Measurements from ENCODE around the gene C20orf173. TPM values are rescaled to one million over a fixed set of nuclear protein-coding genes. Genes with fewer than 3 reads are reported as not detected.

Gene C20orf173
- total and polyA plus RNA-seq, 2 donors from 2014 or later = not detected

DNA sequence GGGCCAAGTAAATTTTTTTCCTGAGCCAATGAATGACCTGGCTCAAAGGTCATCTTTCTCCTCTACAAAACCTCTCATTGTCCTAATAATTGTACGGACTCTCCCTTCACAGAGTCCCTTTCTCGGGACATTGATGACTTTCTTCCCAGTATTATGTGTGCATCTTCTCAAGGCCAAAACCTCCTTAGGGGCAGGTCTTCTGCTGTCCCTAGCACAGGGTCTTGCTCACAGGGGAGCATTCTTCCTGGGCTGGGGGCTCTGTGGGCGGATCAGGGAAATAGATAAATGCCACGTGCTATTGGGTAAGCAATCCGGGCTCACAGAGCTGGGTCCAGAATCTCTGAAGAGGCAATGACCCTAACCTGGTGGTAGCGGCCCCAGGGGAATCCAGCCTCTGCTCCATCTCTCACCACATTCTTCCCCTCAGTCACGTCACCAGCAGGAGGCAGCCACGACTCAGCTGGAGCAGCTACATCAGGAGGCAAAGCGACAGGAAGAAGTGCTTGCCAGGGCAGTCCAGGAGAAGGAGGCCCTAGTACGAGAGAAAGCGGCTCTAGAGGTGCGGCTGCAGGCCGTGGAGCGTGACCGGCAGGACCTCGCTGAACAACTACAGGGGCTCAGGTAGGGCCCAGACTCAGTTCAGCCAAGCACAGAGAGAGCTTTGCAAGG is 50.5 kb downstream of the C20orf173 start:
- Histone ChIP-seq H3K4me1 (ENCODE audit: control insufficient read depth in 2 of 3, insufficient read depth in 2 of 3, low read depth in 1 of 3, low read length in 3 of 3) (no peaks in the 10 kb centered on the region), H3K27me3 (ENCODE audit: control insufficient read depth, insufficient read depth, low read length) (no peaks in the 10 kb centered on the region), H3K4me3 (ENCODE audit: low read length in 3 of 3) (no peak overlapping the region), H3K9ac (ENCODE audit: low read length in 3 of 3) (no peak overlapping the region), H3K36me3 (ENCODE audit: control insufficient read depth in 2 of 3, insufficient read depth in 3 of 3, low read length in 3 of 3) (peaks cover 8 to 44% (median 25%) of the 10 kb centered on the region in 3 donors), H3K27ac (ENCODE audit: low read depth in 2 of 2, low read length in 2 of 2) (no peak overlapping the region), H3K9me3 (ENCODE audit: control insufficient read depth in 2 of 3, insufficient read depth in 1 of 3, low read length in 3 of 3) (no peaks in the 10 kb centered on the region)
- DNase-seq (peak in 2 of 5 donors; percentile 14 to 15), FAIRE-seq (no peak)
- TF ChIP-seq, protein P1, sequence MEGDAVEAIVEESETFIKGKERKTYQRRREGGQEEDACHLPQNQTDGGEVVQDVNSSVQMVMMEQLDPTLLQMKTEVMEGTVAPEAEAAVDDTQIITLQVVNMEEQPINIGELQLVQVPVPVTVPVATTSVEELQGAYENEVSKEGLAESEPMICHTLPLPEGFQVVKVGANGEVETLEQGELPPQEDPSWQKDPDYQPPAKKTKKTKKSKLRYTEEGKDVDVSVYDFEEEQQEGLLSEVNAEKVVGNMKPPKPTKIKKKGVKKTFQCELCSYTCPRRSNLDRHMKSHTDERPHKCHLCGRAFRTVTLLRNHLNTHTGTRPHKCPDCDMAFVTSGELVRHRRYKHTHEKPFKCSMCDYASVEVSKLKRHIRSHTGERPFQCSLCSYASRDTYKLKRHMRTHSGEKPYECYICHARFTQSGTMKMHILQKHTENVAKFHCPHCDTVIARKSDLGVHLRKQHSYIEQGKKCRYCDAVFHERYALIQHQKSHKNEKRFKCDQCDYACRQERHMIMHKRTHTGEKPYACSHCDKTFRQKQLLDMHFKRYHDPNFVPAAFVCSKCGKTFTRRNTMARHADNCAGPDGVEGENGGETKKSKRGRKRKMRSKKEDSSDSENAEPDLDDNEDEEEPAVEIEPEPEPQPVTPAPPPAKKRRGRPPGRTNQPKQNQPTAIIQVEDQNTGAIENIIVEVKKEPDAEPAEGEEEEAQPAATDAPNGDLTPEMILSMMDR (IDR thresholded peaks at IDR 0.05; ENCODE audit: borderline replicate concordance, extremely low read depth, insufficient read depth) = no peak
- intact Hi-C loops (cut with DNase I) = no loop called here

Other genes starting within 250 kb of the C20orf173 start
- gene EIF6, start 244.9 kb downstream of the C20orf173 start, total RNA-seq = 114 TPM
- gene EIF6, start 244.9 kb downstream of the C20orf173 start, polyA plus RNA-seq (ENCODE audit: insufficient read depth, low read depth, low replicate concordance) = 254 TPM
- not detected for gene FAM83C, start 237.2 kb downstream of the C20orf173 start, total RNA-seq
- not detected for gene FAM83C, start 237.2 kb downstream of the C20orf173 start, polyA plus RNA-seq (ENCODE audit: insufficient read depth, low read depth, low replicate concordance)
- gene UQCC1, start 117.7 kb downstream of the C20orf173 start, total RNA-seq = 50.3 TPM
- gene UQCC1, start 117.7 kb downstream of the C20orf173 start, polyA plus RNA-seq (ENCODE audit: insufficient read depth, low read depth, low replicate concordance) = 49.6 TPM
- gene GDF5, start 91.4 kb downstream of the C20orf173 start, total RNA-seq = 0.66 TPM
- gene GDF5, start 91.4 kb downstream of the C20orf173 start, polyA plus RNA-seq (ENCODE audit: insufficient read depth, low read depth, low replicate concordance) = not detected
- gene CEP250, start 74.1 kb downstream of the C20orf173 start, total RNA-seq = 25.2 TPM
- gene CEP250, start 74.1 kb downstream of the C20orf173 start, polyA plus RNA-seq (ENCODE audit: insufficient read depth, low read depth, low replicate concordance) = 4.9 TPM
- gene ERGIC3, start 12.4 kb upstream of the C20orf173 start, total RNA-seq = 230 TPM
- 371 TPM for gene ERGIC3, start 12.4 kb upstream of the C20orf173 start, polyA plus RNA-seq (ENCODE audit: insufficient read depth, low read depth, low replicate concordance)
- gene SPAG4, start 86.2 kb upstream of the C20orf173 start, total RNA-seq = 16.0 TPM
- 13.1 TPM for gene SPAG4, start 86.2 kb upstream of the C20orf173 start, polyA plus RNA-seq (ENCODE audit: insufficient read depth, low read depth, low replicate concordance)
- gene CPNE1, start 135.2 kb upstream of the C20orf173 start, total RNA-seq = 145 TPM
- 128 TPM for gene CPNE1, start 135.2 kb upstream of the C20orf173 start, polyA plus RNA-seq (ENCODE audit: insufficient read depth, low read depth, low replicate concordance)
- gene RBM12, start 135.2 kb upstream of the C20orf173 start, total RNA-seq = 101 TPM
- gene RBM12, start 135.2 kb upstream of the C20orf173 start, polyA plus RNA-seq (ENCODE audit: insufficient read depth, low read depth, low replicate concordance) = 11.1 TPM
- gene NFS1, start 169.7 kb upstream of the C20orf173 start, total RNA-seq = 31.5 TPM
- gene NFS1, start 169.7 kb upstream of the C20orf173 start, polyA plus RNA-seq (ENCODE audit: insufficient read depth, low read depth, low replicate concordance) = 71.2 TPM
- gene ROMO1, start 169.8 kb upstream of the C20orf173 start, total RNA-seq = 141 TPM
- 408 TPM for gene ROMO1, start 169.8 kb upstream of the C20orf173 start, polyA plus RNA-seq (ENCODE audit: insufficient read depth, low read depth, low replicate concordance)
- 304 TPM for gene RBM39, start 212.6 kb upstream of the C20orf173 start, total RNA-seq
- 148 TPM for gene RBM39, start 212.6 kb upstream of the C20orf173 start, polyA plus RNA-seq (ENCODE audit: insufficient read depth, low read depth, low replicate concordance)
- gene PHF20, start 242.4 kb upstream of the C20orf173 start, total RNA-seq = 48.4 TPM
- gene PHF20, start 242.4 kb upstream of the C20orf173 start, polyA plus RNA-seq (ENCODE audit: insufficient read depth, low read depth, low replicate concordance) = 12.3 TPM

All from kidney (tissue), 14 donors.